KG1 (cell line): Measurements from ENCODE around the gene CACNA1C.
"Not testable (repeated sequence)": the region's sequence is repeated elsewhere in the genome, so short reads cannot be mapped to it uniquely, and the experiment has no call there.

Source experiments
- DNase-seq: peaks from one replicate; lab custom pipeline; 2025; lab: John Stamatoyannopoulos, UW

Gene CACNA1C

GRCh38 chr12:2690348-2691005 is 637.7 kb downstream of the CACNA1C start:
- no peak for DNase-seq

DNA sequence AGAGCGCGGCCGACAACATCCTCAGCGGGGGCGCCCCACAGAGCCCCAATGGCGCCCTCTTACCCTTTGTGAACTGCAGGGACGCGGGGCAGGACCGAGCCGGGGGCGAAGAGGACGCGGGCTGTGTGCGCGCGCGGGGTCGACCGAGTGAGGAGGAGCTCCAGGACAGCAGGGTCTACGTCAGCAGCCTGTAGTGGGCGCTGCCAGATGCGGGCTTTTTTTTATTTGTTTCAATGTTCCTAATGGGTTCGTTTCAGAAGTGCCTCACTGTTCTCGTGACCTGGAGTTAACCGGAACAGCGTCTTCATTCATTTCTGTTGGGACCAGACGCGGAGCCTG is 638.2 kb downstream of the CACNA1C start:
- DNase-seq, result peak; percentile 47

- peak; percentile 54 for DNase-seq
These were observed 638.7 kb downstream of the CACNA1C start for GRCh38 chr12:2691345-2692071.

- no peak for DNase-seq
These were observed 639.3 kb downstream of the CACNA1C start for GRCh38 chr12:2692080-2692479.

- DNase-seq, result no peak
These were observed 640.6 kb downstream of the CACNA1C start for GRCh38 chr12:2693244-2693860.

DNA sequence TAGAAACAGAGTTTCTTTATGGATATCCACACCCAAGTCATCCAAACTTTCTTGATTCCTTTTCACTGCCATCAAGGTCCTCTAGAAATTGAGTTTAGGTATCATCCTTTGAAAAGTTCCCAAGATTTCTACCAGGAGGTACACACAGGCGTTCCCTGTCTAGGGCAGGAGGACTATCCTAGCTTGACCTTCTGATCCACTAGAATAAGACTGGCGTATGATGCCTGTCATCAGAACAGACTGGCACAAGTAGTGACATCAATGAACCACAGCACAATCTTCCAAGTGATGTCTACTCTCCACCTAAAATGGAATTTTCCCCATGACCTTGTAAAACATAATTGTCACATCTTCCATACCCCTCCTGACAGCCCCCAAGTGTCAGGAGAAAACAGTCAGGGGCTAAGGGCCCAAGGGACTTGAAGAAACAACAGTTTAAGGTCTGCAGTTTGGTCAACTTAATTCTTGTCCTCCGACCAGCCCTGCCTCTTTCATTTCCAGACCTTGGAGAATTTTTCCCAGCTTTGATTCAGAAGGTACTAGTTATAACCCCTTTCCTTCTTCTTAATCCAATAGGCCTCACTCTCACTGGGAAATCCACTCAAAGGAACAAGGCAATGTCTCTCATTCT is 641.3 kb downstream of the CACNA1C start:
- no peak for DNase-seq

GRCh38 chr12:2696136-2696535 is 643.3 kb downstream of the CACNA1C start:
- no peak for DNase-seq

GRCh38 chr12:2697057-2697800 is 644.4 kb downstream of the CACNA1C start:
- no peak for DNase-seq

- no peak for DNase-seq
These were observed 645.8 kb downstream of the CACNA1C start for GRCh38 chr12:2698566-2698965.

DNA sequence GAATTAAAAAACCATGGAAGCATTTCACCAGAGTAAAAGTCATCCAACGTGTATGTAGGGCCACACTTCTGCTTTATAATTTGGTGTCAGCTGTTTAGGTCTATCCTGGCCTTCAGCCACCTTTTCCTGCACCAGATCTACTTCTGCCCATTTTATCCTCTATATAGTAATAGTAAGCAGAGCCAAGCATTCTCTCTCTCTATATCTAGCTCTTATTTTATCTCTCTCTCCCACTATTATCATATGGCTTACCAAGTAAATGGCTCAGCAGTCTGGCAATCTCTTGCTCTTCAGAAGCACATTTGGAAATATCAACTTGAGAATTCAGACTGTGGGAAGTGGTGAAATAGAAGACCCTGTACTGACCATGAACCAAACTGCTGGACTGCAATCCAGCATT is 657.9 kb downstream of the CACNA1C start:
- DNase-seq, result no peak

DNA sequence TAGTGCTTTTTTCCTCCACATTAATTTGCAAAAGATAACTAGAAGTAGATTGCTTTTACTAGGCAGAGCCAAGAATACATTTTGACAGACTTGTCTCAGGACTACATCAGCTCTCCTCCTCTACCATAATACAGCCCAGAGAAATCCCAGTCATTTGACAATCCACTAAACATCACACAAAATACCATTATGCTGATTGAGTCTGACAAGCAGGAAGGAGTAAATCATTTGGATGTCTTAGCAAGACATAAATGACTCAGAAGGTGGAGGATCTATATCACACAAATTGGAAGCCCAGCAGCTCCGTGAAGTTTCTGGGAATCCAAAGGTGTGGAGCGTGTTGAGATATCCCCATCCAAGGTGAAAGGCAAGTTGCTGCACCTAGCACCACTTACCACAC is 666.6 kb downstream of the CACNA1C start:
- no peak for DNase-seq

GRCh38 chr12:2722806-2723205 is 670.0 kb downstream of the CACNA1C start:
- no peak for DNase-seq

GRCh38 chr12:2732290-2732689 is 679.5 kb downstream of the CACNA1C start:
- DNase-seq, result peak; percentile 61

DNA sequence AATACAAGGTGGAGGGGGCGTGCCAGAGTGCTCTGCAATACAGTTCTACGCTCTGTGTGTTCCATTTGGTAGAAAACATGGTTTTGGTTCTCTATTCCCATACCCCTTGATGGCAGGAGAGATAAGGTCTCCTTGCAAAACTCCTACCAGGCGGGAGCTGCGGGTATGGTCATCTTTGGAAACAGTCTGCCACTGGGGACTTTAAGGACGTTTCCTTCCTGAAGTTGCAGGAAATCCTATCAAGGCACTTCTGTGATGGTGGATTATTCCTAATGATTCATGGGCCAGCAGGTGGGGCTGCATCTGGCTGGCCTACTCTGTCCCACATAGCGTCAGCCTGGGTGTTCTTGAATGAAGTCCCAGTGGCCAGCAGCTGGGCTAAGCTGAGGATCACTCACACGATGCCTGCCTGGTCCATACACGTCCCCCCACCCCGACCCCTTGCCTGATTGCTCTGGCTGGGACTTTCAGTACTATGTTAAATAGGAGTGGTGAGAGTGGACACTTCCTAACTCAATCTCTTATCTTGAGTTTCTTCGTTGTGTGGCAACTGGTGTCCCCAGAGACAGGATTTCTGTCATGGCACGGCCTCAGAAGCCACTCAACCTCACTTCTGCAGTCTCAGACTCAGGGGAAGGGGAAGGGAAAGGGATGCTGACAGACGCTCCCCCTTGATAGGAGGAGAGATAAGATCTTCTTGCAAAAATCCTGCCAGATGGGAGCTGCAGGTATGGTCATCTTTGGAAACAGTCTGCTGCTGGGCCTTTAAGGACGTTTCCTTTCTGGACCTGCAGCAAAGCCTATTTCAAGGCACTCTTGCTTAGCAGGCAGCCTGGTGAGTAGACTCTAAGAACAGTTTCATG is 680.9 kb downstream of the CACNA1C start:
- DNase-seq, result no peak

GRCh38 chr12:2735432-2735831 is 682.6 kb downstream of the CACNA1C start:
- no peak for DNase-seq

DNA sequence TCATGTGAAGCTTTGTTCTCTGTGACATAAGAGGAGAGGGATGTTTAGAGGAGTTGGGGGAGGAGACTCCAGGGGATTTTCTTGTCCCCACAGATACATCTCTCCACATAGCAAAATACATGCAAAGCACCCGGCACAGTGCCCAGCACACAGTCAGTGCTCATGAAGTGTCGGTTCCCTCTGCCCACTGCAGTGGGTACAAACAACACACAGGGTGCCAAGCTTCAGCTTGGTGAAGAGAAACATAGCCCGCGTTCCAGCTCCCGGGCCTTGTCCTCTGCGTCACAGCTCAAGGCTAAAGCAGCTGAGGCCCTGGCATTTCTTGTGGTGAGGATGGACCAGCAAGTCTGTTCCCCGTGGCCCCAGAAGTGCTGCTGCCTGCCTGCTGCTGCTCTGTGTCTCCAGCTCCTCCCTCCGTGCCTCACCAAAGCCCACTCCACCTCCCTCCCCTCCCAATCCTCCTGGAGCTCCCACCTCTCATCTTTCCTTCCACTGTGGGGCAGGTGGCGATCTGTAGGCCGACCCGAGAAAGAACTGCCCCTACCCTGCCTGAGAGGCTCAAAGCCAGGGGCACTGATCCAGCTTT is 685.0 kb downstream of the CACNA1C start:
- DNase-seq, result no peak

DNA sequence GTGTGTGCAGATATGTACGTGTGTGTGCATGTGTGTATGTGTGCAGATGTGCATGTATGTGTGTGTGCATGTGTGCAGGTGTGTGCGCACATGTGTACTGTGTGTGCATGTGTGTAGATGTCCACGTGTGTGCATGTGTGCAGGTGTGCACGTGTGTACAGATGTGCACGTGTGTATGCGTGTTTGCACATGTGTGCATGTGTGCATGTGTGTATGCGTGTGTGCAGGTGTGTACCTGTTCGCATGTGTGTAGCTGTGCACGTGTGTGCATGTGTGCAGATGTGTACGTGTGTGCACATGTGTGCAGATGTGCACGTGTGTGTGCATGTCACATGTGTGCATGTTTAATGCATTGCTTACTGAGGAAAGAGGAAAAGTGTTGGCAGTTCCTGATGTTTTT is 686.3 kb downstream of the CACNA1C start:
- DNase-seq, result no peak

GRCh38 chr12:2739832-2740641 is 687.2 kb downstream of the CACNA1C start:
- DNase-seq, result no peak

GRCh38 chr12:2742037-2742436 is 689.2 kb downstream of the CACNA1C start:
- DNase-seq, result not testable (repeated sequence)

DNA sequence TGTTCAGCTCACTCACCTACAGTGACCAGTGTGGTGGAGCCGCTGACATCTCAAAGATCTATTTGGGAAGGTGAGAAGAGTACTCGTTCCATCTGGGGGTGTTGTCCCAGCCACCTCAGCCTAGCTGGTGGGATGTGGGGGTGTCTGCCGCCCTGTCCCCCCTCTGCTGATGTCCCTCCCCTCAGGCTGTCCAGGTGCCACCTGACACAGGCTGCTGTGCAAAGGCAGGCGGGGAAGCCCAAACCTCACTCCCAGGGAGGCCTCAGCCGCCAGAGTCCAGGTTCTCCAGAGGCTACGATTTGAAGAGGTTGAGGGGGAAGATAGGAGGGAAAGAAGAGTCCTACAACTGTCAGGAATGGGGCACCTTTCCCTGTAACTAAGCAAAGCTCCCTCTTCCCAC is 690.7 kb downstream of the CACNA1C start:
- no peak for DNase-seq
